Fibroblast of lung (primary cell): Measurements from ENCODE around the gene NTN1. TPM values are rescaled to one million over a fixed set of nuclear protein-coding genes. Genes with fewer than 3 reads are reported as not detected.

Experiments
- DNase-seq, 2 donors: peaks; one replicate each; pipeline versions ENCODE4 v3.0.0 to v3.0.0-alpha.2; 2010; ENCODE audit warnings: low read depth in 2 of 2
- H2AFZ ChIP-seq: 2 replicates; pipeline ENCODE4 v1.5.1; 2012; ENCODE audit warnings: low read length, control low read depth, inconsistent platforms
- H3K27ac ChIP-seq: 2 replicates; pipeline ENCODE4 v1.5.1; 2011; ENCODE audit warnings: low read length, control low read depth; ENCODE audit not compliant: insufficient read depth
- H3K27me3 ChIP-seq: 2 replicates; pipeline ENCODE4 v1.5.1; 2011; ENCODE audit warnings: mild to moderate bottlenecking, low read length; ENCODE audit not compliant: control insufficient read depth, insufficient read depth
- H3K36me3 ChIP-seq: 2 replicates; pipeline ENCODE4 v1.5.1; 2011; ENCODE audit warnings: low read length; ENCODE audit not compliant: control insufficient read depth, insufficient read depth
- H3K4me1 ChIP-seq: 2 replicates; pipeline ENCODE4 v1.5.1; 2011; ENCODE audit warnings: low read length; ENCODE audit not compliant: control insufficient read depth, insufficient read depth; ENCODE audit errors: extremely low read depth
- H3K4me2 ChIP-seq: 2 replicates; pipeline ENCODE4 v1.5.1; 2011; ENCODE audit warnings: low read length, control low read depth; ENCODE audit not compliant: insufficient read depth; ENCODE audit errors: extremely low read depth
- H3K4me3 ChIP-seq, 4 experiments: fragments of 200-600 bp in 1 of 4; sonication (generic) in 1 of 4; replicated peaks in 1 of 4; 2 replicates each; pipeline ENCODE4 v1.5.1; 2011 to 2016; ENCODE audit warnings: low read length in 4 of 4, low read depth in 3 of 4, mild to moderate bottlenecking in 3 of 4, control low read depth in 2 of 4, inconsistent platforms in 1 of 4, mixed read lengths in 1 of 4; ENCODE audit not compliant: insufficient read depth in 1 of 4; ENCODE audit errors: control extremely low read depth in 1 of 4
- H3K79me2 ChIP-seq: 2 replicates; pipeline ENCODE4 v1.5.1; 2012; ENCODE audit warnings: mild to moderate bottlenecking, low read length, inconsistent platforms; ENCODE audit not compliant: control insufficient read depth, insufficient read depth
- H3K9ac ChIP-seq: 2 replicates; pipeline ENCODE4 v1.5.1; 2011; ENCODE audit warnings: mild to moderate bottlenecking, low read length, control low read depth; ENCODE audit not compliant: insufficient read depth
- H3K9me3 ChIP-seq: 2 replicates; pipeline ENCODE4 v1.5.1; 2012; ENCODE audit warnings: low read depth, low read length; ENCODE audit not compliant: control insufficient read depth, insufficient read depth
- H4K20me1 ChIP-seq: 2 replicates; pipeline ENCODE4 v1.5.1; 2011; ENCODE audit warnings: low read length; ENCODE audit not compliant: control insufficient read depth, insufficient read depth; ENCODE audit errors: extremely low read depth
- CTCF ChIP-seq, 2 donors: IDR thresholded peaks in 1 of 2; conservative IDR thresholded peaks in 1 of 2; 1 replicate in 1 of 2; 2 replicates in 1 of 2; pipeline ENCODE4 v1.5.1; 2011 to 2012; ENCODE audit warnings: low read length in 2 of 2, control low read depth in 1 of 2, inconsistent platforms in 1 of 2, low read depth in 1 of 2, mild to moderate bottlenecking in 1 of 2
- EZH2 ChIP-seq: IDR thresholded peaks from 2 replicates; pipeline ENCODE4 v1.5.1; 2012; ENCODE audit warnings: low read length, control low read depth, mild to moderate bottlenecking; ENCODE audit errors: missing control alignments
- polyA plus RNA-seq, 2 donors: library from polyadenylated mRNA; depleted of rRNA in 1 of 2; stranded (reverse) in 1 of 2; unstranded in 1 of 2; fragments of >200 nt; gene quantifications; 2 replicates each; pipeline ENCODE4 v1.2.1, GENCODE V29; 2011 to 2012; ENCODE audit warnings: missing spikeins in 1 of 2
- total RNA-seq: library from RNA; depleted of rRNA; stranded (reverse); fragments of >200 nt; gene quantifications from 2 replicates; pipeline ENCODE4 v1.2.1, GENCODE V29; 2014

NTN1 gene
- total and polyA plus RNA-seq, 2 donors (not counting 1 experiment from before 2014, with no cell fraction given) = 0.17 to 3.1 TPM

- H3K9me3 ChIP-seq = no peaks in the 10 kb centered on the region
- no peak overlapping the region for H2AFZ ChIP-seq
- no peaks in the 10 kb centered on the region for H3K79me2 ChIP-seq
- H3K4me2 ChIP-seq = no peak overlapping the region
- H3K4me1 ChIP-seq = no peaks in the 10 kb centered on the region
- no peak overlapping the region for H3K4me3 ChIP-seq
- H3K9ac ChIP-seq = no peak overlapping the region
- H3K27me3 ChIP-seq = no peaks in the 10 kb centered on the region
- TF ChIP-seq CTCF (conservative IDR thresholded peaks at IDR 0.05 in 1 of 2, IDR thresholded peaks at IDR 0.05 in 1 of 2; ENCODE audit: low read depth in 1 of 2, low read length in 2 of 2) (no peak), EZH2 (no peak)
- DNase-seq = no peak
- no peaks in the 10 kb centered on the region for H4K20me1 ChIP-seq
- no peaks in the 10 kb centered on the region for H3K36me3 ChIP-seq
- H3K27ac ChIP-seq = no peak overlapping the region
These were observed 153.7 kb downstream of the NTN1 start for GRCh38 chr17:9174779-9175574.

- Histone ChIP-seq H2AFZ (no peak overlapping the region), H3K4me2 (no peak overlapping the region), H3K9ac (no peak overlapping the region), H3K4me3 (no peak overlapping the region), H3K79me2 (no peaks in the 10 kb centered on the region), H3K27ac (no peak overlapping the region), H4K20me1 (no peaks in the 10 kb centered on the region), H3K27me3 (no peaks in the 10 kb centered on the region), H3K4me1 (no peaks in the 10 kb centered on the region), H3K9me3 (no peaks in the 10 kb centered on the region), H3K36me3 (no peaks in the 10 kb centered on the region)
- peak in 1 of 2 donors; percentile 42 for DNase-seq
- TF ChIP-seq CTCF (conservative IDR thresholded peaks at IDR 0.05 in 1 of 2, IDR thresholded peaks at IDR 0.05 in 1 of 2; ENCODE audit: low read depth in 1 of 2, low read length in 2 of 2) = no peak
- TF ChIP-seq EZH2 = no peak
These were observed 154.6 kb downstream of the NTN1 start for GRCh38 chr17:9175700-9176467.

- Histone ChIP-seq H4K20me1 (no peaks in the 10 kb centered on the region), H3K36me3 (no peaks in the 10 kb centered on the region), H3K9me3 (no peaks in the 10 kb centered on the region), H3K4me2 (no peak overlapping the region), H3K4me3 (no peak overlapping the region), H3K9ac (no peak overlapping the region), H3K4me1 (no peaks in the 10 kb centered on the region), H3K79me2 (no peaks in the 10 kb centered on the region), H2AFZ (no peak overlapping the region), H3K27me3 (no peaks in the 10 kb centered on the region), H3K27ac (no peak overlapping the region)
- DNase-seq = no peak
- TF ChIP-seq CTCF (conservative IDR thresholded peaks at IDR 0.05 in 1 of 2, IDR thresholded peaks at IDR 0.05 in 1 of 2; ENCODE audit: low read depth in 1 of 2, low read length in 2 of 2) (no peak), EZH2 (no peak)
These were observed 155.9 kb downstream of the NTN1 start for GRCh38 chr17:9177212-9177611.
